HepG2 (cell line): Measurements from ENCODE around the gene NPPB. TPM values are rescaled to one million over a fixed set of nuclear protein-coding genes. Genes with fewer than 3 reads are reported as not detected.
A peak's percentile ranks its signal among the peaks of the same experiment; 100 is the strongest.

Experiments
- ATAC-seq: fragments of 200-7000 bp; cut with Tn5 transposase; 3 replicates; pipeline ENCODE4 v1.9.1; 2020; ENCODE audit warnings: mild to moderate bottlenecking, moderate library complexity
- BruUV-seq: library from RNA; stranded (reverse); fragments of 400-500 nt; replicated peaks from 2 replicates; lab custom pipeline; 2021; lab: Mats Ljungman, UMichigan
- CTCF ChIA-PET: fragments of 300-600 bp; formaldehyde crosslinking; extraction: SDS; loops from one replicate; lab custom pipeline; 2021; ENCODE audit warnings: low total read pairs, inconsistent platforms, low intra/inter-chr PET ratio; lab: Yijun Ruan, JAX
- POLR2A ChIA-PET: fragments of 350-600 bp; sonication (Branson Sonifier 250); formaldehyde crosslinking; loops from one replicate; lab custom pipeline; 2020; ENCODE audit warnings: antibody characterized with exemption, inconsistent platforms; lab: Yijun Ruan, JAX
- DNase-seq: peaks from one replicate; pipeline ENCODE4 v3.0.0-alpha.2; 2015; ENCODE audit warnings: low spot score
- FAIRE-seq: peaks from 3 replicates; lab custom pipeline; 2011; peaks lifted over from hg19 to GRCh38; lab: Jason Lieb, UNC
- H2AFZ ChIP-seq: one replicate; pipeline ENCODE4 v1.6.1; 2011; ENCODE audit warnings: low read length, inconsistent platforms
- H3K27ac ChIP-seq: fragments of 300-600 bp; 3 replicates; pipeline ENCODE4 v1.8.0; 2011; ENCODE audit warnings: mixed run types, mild to moderate bottlenecking, mixed read lengths, low read length, inconsistent platforms; ENCODE audit not compliant: insufficient read depth; ENCODE audit errors: extremely low read length
- H3K27me3 ChIP-seq, 2 experiments: fragments of 200-600 bp in 1 of 2; 2 replicates in 1 of 2; 3 replicates in 1 of 2; pipeline versions ENCODE4 v1.6.0 to v1.8.0; 2011; ENCODE audit warnings: low read length in 2 of 2, mild to moderate bottlenecking in 2 of 2, moderate library complexity in 2 of 2, inconsistent platforms in 1 of 2; ENCODE audit not compliant: insufficient read depth in 2 of 2, control insufficient read depth in 1 of 2
- H3K36me3 ChIP-seq, 2 experiments: fragments of 200-600 bp in 1 of 2; replicated peaks in 1 of 2; 2 replicates in 1 of 2; 3 replicates in 1 of 2; pipeline versions ENCODE4 v1.5.1 to v1.8.0; 2011; ENCODE audit warnings: low read length in 2 of 2, inconsistent platforms in 1 of 2; ENCODE audit not compliant: insufficient read depth in 2 of 2, control insufficient read depth in 1 of 2
- H3K4me1 ChIP-seq: 2 replicates; pipeline ENCODE4 v1.5.1; 2012; ENCODE audit warnings: low read length, inconsistent platforms; ENCODE audit not compliant: insufficient read depth
- H3K4me2 ChIP-seq: 2 replicates; pipeline ENCODE4 v1.6.0; 2011; ENCODE audit warnings: low read depth, low read length, inconsistent platforms
- H3K4me3 ChIP-seq, 3 experiments: fragments of 200-600 bp in 1 of 3; sonication (generic), shearing (Covaris generic) in 1 of 3; replicated peaks in 1 of 3; 2 replicates each; pipeline ENCODE4 v1.5.1; 2011 to 2016; ENCODE audit warnings: low read length in 3 of 3, inconsistent platforms in 2 of 3, low read depth in 2 of 3, mild to moderate bottlenecking in 2 of 3, control low read depth in 1 of 3, mixed read lengths in 1 of 3; ENCODE audit not compliant: insufficient read depth in 1 of 3
- H3K79me2 ChIP-seq: one replicate; pipeline ENCODE4 v1.6.1; 2011; ENCODE audit warnings: low read length, inconsistent platforms; ENCODE audit not compliant: insufficient read depth
- H3K9ac ChIP-seq: 2 replicates; pipeline ENCODE4 v1.6.0; 2011; ENCODE audit warnings: mild to moderate bottlenecking, low read depth, low read length, inconsistent platforms; ENCODE audit not compliant: insufficient read depth
- H3K9me3 ChIP-seq: 2 replicates; pipeline ENCODE4 v1.5.1; 2012; ENCODE audit warnings: mild to moderate bottlenecking, low read length
- H4K20me1 ChIP-seq: 2 replicates; pipeline ENCODE4 v1.6.0; 2011; ENCODE audit warnings: inconsistent platforms, mild to moderate bottlenecking, low read length, moderate library complexity; ENCODE audit not compliant: insufficient read depth
- BRD4 ChIP-seq: sonication (generic); formaldehyde crosslinking; IDR thresholded peaks from 2 replicates; pipeline ENCODE4 v1.4.0; 2020; ENCODE audit warnings: missing genetic modification reagents
- CEBPB ChIP-seq: IDR thresholded peaks from 2 replicates; pipeline ENCODE4 v1.6.1; 2011; ENCODE audit warnings: low read depth, low read length, improper control_type of control experiment, borderline replicate concordance
- CHD4 ChIP-seq: fragments of 200-600 bp; sonication (generic); IDR thresholded peaks from 2 replicates; pipeline ENCODE4 v1.7.0; 2017; ENCODE audit warnings: mild to moderate bottlenecking, low read length, borderline replicate concordance
- MATR3 ChIP-seq: sonication (generic); formaldehyde crosslinking; IDR thresholded peaks from 2 replicates; pipeline ENCODE4 v1.4.0; 2020; ENCODE audit warnings: missing genetic modification reagents
- NCOA2 ChIP-seq: sonication (generic); formaldehyde crosslinking; IDR thresholded peaks from 2 replicates; pipeline ENCODE4 v1.8.0; 2022; ENCODE audit warnings: inconsistent platforms
- POLR2G ChIP-seq: fragments of 200-400 bp; formaldehyde crosslinking; IDR thresholded peaks from 2 replicates; pipeline ENCODE4 v1.6.1; 2018; ENCODE audit warnings: mild to moderate bottlenecking, low read depth, low read length, moderate library complexity
- RXRA ChIP-seq: sonication (generic); formaldehyde crosslinking; IDR thresholded peaks from 2 replicates; pipeline ENCODE4 v1.5.1; 2020; ENCODE audit warnings: missing genetic modification reagents
- RXRB ChIP-seq: IDR thresholded peaks from 2 replicates; pipeline ENCODE4 v1.6.1; 2016; ENCODE audit warnings: borderline replicate concordance, missing genetic modification reagents, missing compliant biosample characterization
- SP2 ChIP-seq: sonication (generic); formaldehyde crosslinking; IDR thresholded peaks from 2 replicates; pipeline ENCODE4 v1.5.1; 2020; ENCODE audit warnings: mild to moderate bottlenecking, missing genetic modification reagents
- TARDBP ChIP-seq: sonication (generic); formaldehyde crosslinking; IDR thresholded peaks from 2 replicates; pipeline ENCODE4 v1.8.0; 2022; ENCODE audit warnings: mild to moderate bottlenecking, missing genetic modification reagents
- TBX2 ChIP-seq: sonication (generic); formaldehyde crosslinking; IDR thresholded peaks from 2 replicates; pipeline ENCODE4 v1.5.0; 2020; ENCODE audit warnings: missing genetic modification reagents, mild to moderate bottlenecking, borderline replicate concordance
- TFE3 ChIP-seq: IDR thresholded peaks from 2 replicates; pipeline ENCODE4 v1.6.1; 2016
- ZBTB8A ChIP-seq: sonication (generic); formaldehyde crosslinking; IDR thresholded peaks from 2 replicates; pipeline ENCODE4 v1.4.0; 2020; ENCODE audit warnings: mild to moderate bottlenecking, low read depth, missing genetic modification reagents, borderline replicate concordance
- ZMAT3 ChIP-seq: sonication (generic); formaldehyde crosslinking; conservative IDR thresholded peaks from 2 replicates; pipeline ENCODE4 v1.7.0; 2021; ENCODE audit warnings: missing genetic modification reagents
- ZNF296 ChIP-seq: sonication (generic); formaldehyde crosslinking; conservative IDR thresholded peaks from 2 replicates; pipeline ENCODE4 v1.5.0; 2020; ENCODE audit warnings: mild to moderate bottlenecking, missing genetic modification reagents
- ZNF432 ChIP-seq: sonication (generic); formaldehyde crosslinking; IDR thresholded peaks from 2 replicates; pipeline ENCODE4 v1.5.0; 2020; ENCODE audit warnings: missing genetic modification reagents, mild to moderate bottlenecking, borderline replicate concordance
- ZNF564 ChIP-seq: sonication (generic); formaldehyde crosslinking; IDR thresholded peaks from 2 replicates; pipeline ENCODE4 v1.8.1; 2023; ENCODE audit warnings: mild to moderate bottlenecking, missing genetic modification reagents
- ZNF598 ChIP-seq: sonication (generic); formaldehyde crosslinking; IDR thresholded peaks from 2 replicates; pipeline ENCODE4 v1.5.1; 2020; ENCODE audit warnings: mild to moderate bottlenecking, missing genetic modification reagents, borderline replicate concordance
- ZNF652 ChIP-seq: IDR thresholded peaks from 2 replicates; pipeline ENCODE4 v1.6.1; 2016; ENCODE audit warnings: low read depth, borderline replicate concordance
- ZNF713 ChIP-seq: sonication (generic); formaldehyde crosslinking; IDR thresholded peaks from 2 replicates; pipeline ENCODE4 v1.4.0; 2020; ENCODE audit warnings: mild to moderate bottlenecking, missing genetic modification reagents
- ZNF737 ChIP-seq: sonication (generic); formaldehyde crosslinking; IDR thresholded peaks from 2 replicates; pipeline ENCODE4 v1.5.0; 2020; ENCODE audit warnings: missing genetic modification reagents, mild to moderate bottlenecking, borderline replicate concordance
- WGBS: methylation state at CpG from one replicate; pipeline ENCODE4 v1.1.6; 2017; ENCODE audit warnings: low lambda C conversion rate; 5-methylcytosine and 5-hydroxymethylcytosine counted together
- in situ Hi-C: cut with HindIII; loops from 2 replicates; pipeline ENCODE4 v1.10.0; 2017; ENCODE audit warnings: low pct_unique_long_range_greater_than_20kb; ENCODE audit not compliant: extremely low pct_ligation_motif_present
- intact Hi-C: fragments of 100-400 bp; cut with micrococcal nuclease; formaldehyde crosslinking; loops from one replicate; pipeline ENCODE4 v1.10.0; 2022; ENCODE audit not compliant: unreplicated experiment
- polyA plus RNA-seq, 8 experiments: library from polyadenylated mRNA; depleted of rRNA in 3 of 8; stranded (reverse) in 7 of 8; unstranded in 1 of 8; fragments of >200 nt; fragmentation: Illumina TruSeq in 4 of 8; extraction: Trizol in 4 of 8; gene quantifications; 2 replicates each; pipeline versions ENCODE4 v1.2.1 to v1.2.3, GENCODE V29; 2011 to 2016; ENCODE audit warnings: low read depth in 4 of 8, missing spikeins in 1 of 8, mixed read lengths in 1 of 8; ENCODE audit not compliant: insufficient read depth in 1 of 8
- total RNA-seq, 5 experiments: library from RNA; depleted of rRNA; stranded (reverse); fragments of >200 nt; fragmentation: Illumina TruSeq; extraction: Trizol; gene quantifications; 2 replicates each; pipeline ENCODE4 v1.2.3, GENCODE V29; 2016; ENCODE audit warnings: low read depth in 1 of 5
- TF ChIP-seq, protein P1 (sequence below): sonication (generic); formaldehyde crosslinking; IDR thresholded peaks from 2 replicates; pipeline ENCODE4 v1.4.0; 2020; ENCODE audit warnings: missing genetic modification reagents

NPPB gene
- total and polyA plus RNA-seq, 2 of the 13 experiments (the other 11 are each of a cell fraction or from before 2014, with no cell fraction given) = 1.9 TPM; not detected in 1

DNA sequence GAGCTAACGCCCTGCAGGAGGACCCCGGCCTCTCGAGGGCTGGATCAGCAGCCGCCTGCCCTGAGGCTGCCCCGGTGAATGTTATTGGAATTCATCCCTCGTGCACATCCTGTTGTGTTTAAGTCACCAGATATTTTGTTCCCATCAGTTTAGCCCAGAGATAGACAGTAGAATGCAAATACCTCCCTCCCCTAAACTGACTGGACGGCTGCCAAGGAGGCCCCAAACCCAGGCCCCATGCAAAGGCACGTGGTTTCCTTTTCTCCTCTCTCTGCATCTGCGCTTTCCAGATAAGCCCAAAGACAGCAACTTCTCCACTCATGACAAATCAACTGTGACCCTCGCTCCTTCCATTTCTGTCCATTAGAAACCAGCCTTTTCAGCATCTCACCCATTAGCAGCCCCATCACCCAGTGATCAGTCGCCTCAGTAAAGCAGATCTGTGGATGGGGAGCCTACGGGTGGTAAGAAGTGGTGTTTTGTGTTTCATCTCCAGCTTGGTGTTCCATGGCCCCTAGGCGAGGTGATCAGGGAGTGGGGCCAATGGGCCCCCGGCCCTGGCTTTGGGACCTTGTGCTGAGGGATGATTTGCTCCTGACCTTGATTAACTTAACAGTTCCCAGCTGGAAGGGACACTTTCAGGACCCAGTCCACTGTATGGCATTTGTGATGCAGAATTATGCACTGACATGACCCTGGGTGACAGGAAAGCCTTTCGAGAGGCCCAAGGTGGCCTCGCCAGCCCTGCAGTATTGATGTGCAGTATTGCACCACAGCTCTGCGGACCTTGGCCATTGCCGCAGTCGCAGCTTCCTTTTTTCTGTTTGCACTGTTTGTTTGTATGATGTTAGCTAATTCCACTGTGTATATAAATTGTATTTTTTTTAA lies 16.3 kb downstream of the NPPB start:
- intact Hi-C loops = loop anchor here (1.0 to 5.0 kb wide), 3 partner anchors 17 to 65 kb away; no protein-coding TSS in a partner anchor
- Histone ChIP-seq H4K20me1 (no peaks in the 10 kb centered on the region), H2AFZ (no peak overlapping the region), H3K9me3 (no peaks in the 10 kb centered on the region), H3K4me1 (peaks cover 61% of the 10 kb centered on the region), H3K27ac (peak overlapping the region; percentile 94), H3K4me3 (peak overlapping the region in 1 of 3 experiments; percentile 29; a peak in 2 of 6 replicates), H3K27me3 (no peaks in the 10 kb centered on the region), H3K36me3 (peaks cover 25 to 56% of the 10 kb centered on the region in 2 experiments), H3K4me2 (peak overlapping the region; percentile 62), H3K9ac (peak overlapping the region; percentile 60), H3K79me2 (no peaks in the 10 kb centered on the region)
- 2% methylated on average over 16 of the region's 19 CpGs for WGBS
- BruUV-seq = no TSS peak
- DNase-seq (peak; percentile 92), FAIRE-seq (peak; percentile 96), ATAC-seq (peak; percentile 89)
- ChIA-PET POLR2A (interaction anchor here (0.8 to 4.4 kb wide), 11 partner anchors 10 to 138 kb away, joined by 3 to 53 read pairs (median 5); partner anchors contain the start of genes CLCN6, KIAA2013, MFN2 and MTHFR), CTCF (no interaction called here)
- in situ Hi-C loops = loop anchor here (5.0 kb wide), 1 partner anchor 55 kb away; no protein-coding TSS in a partner anchor
- TF ChIP-seq SP2 (CRISPR knock-in tag) = no peak
- TF ChIP-seq ZNF652 (CRISPR knock-in tag) = no peak
- 0 out of 2 replicates have a peak, but pooled peaks have one; percentile 56 for TF ChIP-seq BRD4 (CRISPR knock-in tag)
- 0 out of 2 replicates have a peak, but pooled peaks have one; percentile 21 for TF ChIP-seq ZNF564
- peak; percentile 99 for TF ChIP-seq CEBPB
- TF ChIP-seq POLR2G = peak; percentile 16
- no peak for TF ChIP-seq ZMAT3
- TF ChIP-seq NCOA2 (CRISPR knock-in tag) = peak; percentile 96
- peak; percentile 75; the same call in 1 of the 2 replicates for TF ChIP-seq ZNF598 (CRISPR knock-in tag)
- TF ChIP-seq TARDBP (CRISPR knock-in tag) = peak; percentile 41
- TF ChIP-seq TBX2 (CRISPR knock-in tag) = peak; percentile 88
- peak; percentile 99 for TF ChIP-seq RXRA (CRISPR knock-in tag)
- TF ChIP-seq ZNF713 (CRISPR knock-in tag) = no peak
- TF ChIP-seq CHD4 = no peak; the same call in 1 of the 2 replicates
- TF ChIP-seq ZBTB8A = peak; percentile 36; the same call in 1 of the 2 replicates
- TF ChIP-seq TFE3 (CRISPR knock-in tag) = peak; percentile 90
- peak; percentile 86; the same call in 1 of the 2 replicates for TF ChIP-seq ZNF737
- TF ChIP-seq, protein P1, sequence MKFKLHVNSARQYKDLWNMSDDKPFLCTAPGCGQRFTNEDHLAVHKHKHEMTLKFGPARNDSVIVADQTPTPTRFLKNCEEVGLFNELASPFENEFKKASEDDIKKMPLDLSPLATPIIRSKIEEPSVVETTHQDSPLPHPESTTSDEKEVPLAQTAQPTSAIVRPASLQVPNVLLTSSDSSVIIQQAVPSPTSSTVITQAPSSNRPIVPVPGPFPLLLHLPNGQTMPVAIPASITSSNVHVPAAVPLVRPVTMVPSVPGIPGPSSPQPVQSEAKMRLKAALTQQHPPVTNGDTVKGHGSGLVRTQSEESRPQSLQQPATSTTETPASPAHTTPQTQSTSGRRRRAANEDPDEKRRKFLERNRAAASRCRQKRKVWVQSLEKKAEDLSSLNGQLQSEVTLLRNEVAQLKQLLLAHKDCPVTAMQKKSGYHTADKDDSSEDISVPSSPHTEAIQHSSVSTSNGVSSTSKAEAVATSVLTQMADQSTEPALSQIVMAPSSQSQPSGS = peak; percentile 89
- TF ChIP-seq RXRB = peak; percentile 99
- TF ChIP-seq MATR3 = no peak
- peak; percentile 52; the same call in 1 of the 2 replicates for TF ChIP-seq ZNF296
- TF ChIP-seq ZNF432 (CRISPR knock-in tag) = no peak
